Lower leg skin (tissue), 4 donors: ENCODE results near the gene FAP. TPM values are rescaled to one million over a fixed set of nuclear protein-coding genes. Genes with fewer than 3 reads are reported as not detected.
A peak's percentile ranks its signal among the peaks of the same experiment; 100 is the strongest.

Experiments used
- DNase-seq, 2 donors: peaks; one replicate each; pipeline ENCODE4 v3.0.0-alpha.2; 2019; ENCODE audit warnings: low spot score in 2 of 2
- H3K4me3 ChIP-seq: fragments of 200-600 bp; sonication (generic); 2 replicates; pipeline ENCODE4 v1.5.1; 2017; ENCODE audit warnings: mild to moderate bottlenecking, low read depth; ENCODE audit not compliant: poor library complexity, severe bottlenecking
- POLR2A ChIP-seq, 2 donors: fragments of 450-650 bp; IDR thresholded peaks; one replicate each; pipeline ENCODE4 v1.6.1; 2016 to 2017; ENCODE audit warnings: antibody characterized with exemption in 2 of 2, mild to moderate bottlenecking in 1 of 2, moderate library complexity in 1 of 2
- WGBS, 2 donors: methylation state at CpG; one replicate each; pipeline ENCODE4 v1.1.5; 2018; 5-methylcytosine and 5-hydroxymethylcytosine counted together
- intact Hi-C: fragments of 100-400 bp; cut with DNase I; formaldehyde crosslinking; loops from one replicate; pipeline ENCODE4 v1.15.0; 2023; ENCODE audit warnings: low total_unique reads
- total RNA-seq, 4 donors: library from RNA; depleted of rRNA; stranded (reverse); fragments of >200 nt; gene quantifications; one replicate each; pipeline ENCODE4 v1.1.0, GENCODE V29; 2016
- TF ChIP-seq, protein P1 (sequence below), 3 donors: fragments of 450-650 bp; IDR thresholded peaks; one replicate each; pipeline ENCODE4 v1.5.1; 2016; ENCODE audit warnings: antibody characterized with exemption in 3 of 3, mild to moderate bottlenecking in 3 of 3, moderate library complexity in 2 of 3

Gene FAP, protein sequence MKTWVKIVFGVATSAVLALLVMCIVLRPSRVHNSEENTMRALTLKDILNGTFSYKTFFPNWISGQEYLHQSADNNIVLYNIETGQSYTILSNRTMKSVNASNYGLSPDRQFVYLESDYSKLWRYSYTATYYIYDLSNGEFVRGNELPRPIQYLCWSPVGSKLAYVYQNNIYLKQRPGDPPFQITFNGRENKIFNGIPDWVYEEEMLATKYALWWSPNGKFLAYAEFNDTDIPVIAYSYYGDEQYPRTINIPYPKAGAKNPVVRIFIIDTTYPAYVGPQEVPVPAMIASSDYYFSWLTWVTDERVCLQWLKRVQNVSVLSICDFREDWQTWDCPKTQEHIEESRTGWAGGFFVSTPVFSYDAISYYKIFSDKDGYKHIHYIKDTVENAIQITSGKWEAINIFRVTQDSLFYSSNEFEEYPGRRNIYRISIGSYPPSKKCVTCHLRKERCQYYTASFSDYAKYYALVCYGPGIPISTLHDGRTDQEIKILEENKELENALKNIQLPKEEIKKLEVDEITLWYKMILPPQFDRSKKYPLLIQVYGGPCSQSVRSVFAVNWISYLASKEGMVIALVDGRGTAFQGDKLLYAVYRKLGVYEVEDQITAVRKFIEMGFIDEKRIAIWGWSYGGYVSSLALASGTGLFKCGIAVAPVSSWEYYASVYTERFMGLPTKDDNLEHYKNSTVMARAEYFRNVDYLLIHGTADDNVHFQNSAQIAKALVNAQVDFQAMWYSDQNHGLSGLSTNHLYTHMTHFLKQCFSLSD
- 1 to 10 TPM; 1.7 to 8.7 (median 2.5) TPM for total RNA-seq

DNA sequence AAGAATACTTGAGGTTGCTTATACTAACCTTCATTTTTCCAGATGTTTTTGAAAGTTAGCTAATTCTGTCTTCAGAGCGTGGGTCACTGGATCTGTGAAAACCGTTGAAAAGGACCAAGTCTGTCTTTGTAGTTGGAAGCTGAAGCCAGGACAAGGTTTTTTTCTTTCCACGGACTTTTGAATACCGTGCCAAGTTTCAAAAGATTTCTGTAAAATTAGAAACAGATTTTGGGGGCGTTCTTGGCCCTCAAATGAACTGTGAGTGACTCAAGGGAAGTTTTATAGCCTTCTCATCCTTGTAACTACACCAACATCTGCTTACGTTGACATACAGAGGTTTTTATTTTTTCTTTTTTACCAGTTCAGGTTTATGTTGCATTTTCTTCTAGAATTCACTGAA is at the start of gene FAP:
FAP (minus strand) TSS at position 152 of the 400 bp plus-strand sequence; CDS start at position 34, 118 bp downstream.
- intact Hi-C loops: no loop called here
- WGBS, 2 donors: 33 to 35% methylated on average over 6 of the region's 6 CpGs
- no peak within 1 kb of the TSS for H3K4me3 ChIP-seq
- TF ChIP-seq, protein P1, sequence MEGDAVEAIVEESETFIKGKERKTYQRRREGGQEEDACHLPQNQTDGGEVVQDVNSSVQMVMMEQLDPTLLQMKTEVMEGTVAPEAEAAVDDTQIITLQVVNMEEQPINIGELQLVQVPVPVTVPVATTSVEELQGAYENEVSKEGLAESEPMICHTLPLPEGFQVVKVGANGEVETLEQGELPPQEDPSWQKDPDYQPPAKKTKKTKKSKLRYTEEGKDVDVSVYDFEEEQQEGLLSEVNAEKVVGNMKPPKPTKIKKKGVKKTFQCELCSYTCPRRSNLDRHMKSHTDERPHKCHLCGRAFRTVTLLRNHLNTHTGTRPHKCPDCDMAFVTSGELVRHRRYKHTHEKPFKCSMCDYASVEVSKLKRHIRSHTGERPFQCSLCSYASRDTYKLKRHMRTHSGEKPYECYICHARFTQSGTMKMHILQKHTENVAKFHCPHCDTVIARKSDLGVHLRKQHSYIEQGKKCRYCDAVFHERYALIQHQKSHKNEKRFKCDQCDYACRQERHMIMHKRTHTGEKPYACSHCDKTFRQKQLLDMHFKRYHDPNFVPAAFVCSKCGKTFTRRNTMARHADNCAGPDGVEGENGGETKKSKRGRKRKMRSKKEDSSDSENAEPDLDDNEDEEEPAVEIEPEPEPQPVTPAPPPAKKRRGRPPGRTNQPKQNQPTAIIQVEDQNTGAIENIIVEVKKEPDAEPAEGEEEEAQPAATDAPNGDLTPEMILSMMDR (IDR thresholded peaks at IDR 0.05): no peak
- TF ChIP-seq POLR2A (IDR thresholded peaks at IDR 0.05): no peak
- peak in 1 of 2 donors; percentile 40 for DNase-seq

DNA sequence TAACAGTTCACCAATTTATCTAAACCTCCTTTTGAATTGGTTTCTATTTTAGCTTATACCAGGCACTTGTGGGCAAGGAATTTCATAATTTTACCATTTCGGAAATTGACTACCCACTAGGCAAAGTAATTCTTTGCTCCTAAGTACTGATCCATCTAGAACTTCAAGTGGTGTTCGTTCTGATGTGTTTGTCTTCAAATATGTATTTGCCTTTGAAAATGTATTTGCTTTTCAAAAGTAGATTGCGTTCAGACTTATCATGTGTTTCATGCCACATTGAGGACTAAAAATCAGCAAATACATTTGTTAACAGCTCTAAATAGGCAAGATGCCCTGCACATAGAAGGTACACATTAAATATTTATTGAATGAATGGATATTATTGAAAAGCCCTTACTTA is 48.5 kb upstream of the FAP start:
- DNase-seq: no peak
- H3K4me3 ChIP-seq: no peak overlapping the region
- WGBS, 2 donors: 96 to 98% methylated on average over 3 of the region's 3 CpGs
- TF ChIP-seq, protein P1 (IDR thresholded peaks at IDR 0.05): no peak
- TF ChIP-seq POLR2A (IDR thresholded peaks at IDR 0.05): no peak
- intact Hi-C loops: no loop called here

DNA sequence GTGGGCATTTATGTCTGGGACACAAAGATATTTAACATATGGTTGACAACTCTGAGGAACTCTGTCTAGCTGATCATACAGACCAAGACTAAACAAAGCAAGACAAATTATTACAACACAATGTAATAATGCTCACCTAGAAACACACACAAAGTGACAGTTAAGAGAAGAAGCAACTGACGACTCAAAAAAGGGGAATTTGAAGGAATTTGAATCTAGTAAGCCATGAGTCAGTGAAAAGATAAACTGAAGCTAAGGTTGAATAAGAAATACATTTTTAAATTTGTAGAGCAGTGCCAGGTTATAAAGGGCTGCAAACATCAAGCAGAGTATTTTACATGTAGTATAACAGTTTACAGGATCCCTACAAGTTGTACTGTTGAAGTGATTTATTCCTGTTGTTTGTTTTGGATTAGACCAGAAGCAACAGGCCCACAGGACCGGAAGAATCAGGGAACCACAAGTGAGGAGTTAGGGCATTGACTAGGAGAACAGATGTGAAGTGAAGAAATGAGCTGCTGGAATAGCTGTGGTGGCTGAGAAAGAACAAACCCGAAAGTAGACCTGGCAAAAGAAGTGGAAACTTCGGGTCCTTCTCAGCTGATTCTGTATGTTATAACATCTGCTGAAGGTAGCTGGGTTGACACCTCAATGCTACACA is 39.6 kb upstream of the FAP start:
- no peak for DNase-seq
- 68 to 75% methylated on average over 4 of the region's 4 CpGs for WGBS, 2 donors
- no peak overlapping the region for H3K4me3 ChIP-seq
- intact Hi-C loops: no loop called here
- TF ChIP-seq, protein P1 (IDR thresholded peaks at IDR 0.05): no peak
- TF ChIP-seq POLR2A (IDR thresholded peaks at IDR 0.05): no peak

DNA sequence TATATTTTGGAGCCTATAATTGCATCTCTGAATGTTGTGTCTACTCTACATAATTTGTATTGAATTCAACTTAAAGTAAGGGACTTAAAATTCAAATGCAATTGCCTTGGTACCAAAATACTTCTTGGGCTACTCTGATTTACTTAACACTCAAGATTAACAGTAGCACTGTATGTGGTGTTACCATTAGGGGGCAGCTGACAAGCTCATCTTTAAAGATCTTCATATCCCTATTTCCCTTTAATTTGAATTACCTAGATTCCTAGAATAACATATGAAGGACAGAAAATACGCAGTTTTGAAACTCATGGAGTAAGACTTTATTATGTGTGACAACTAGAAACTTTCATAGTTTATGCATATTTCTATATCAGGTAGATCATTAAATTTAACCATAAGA is 37.4 kb upstream of the FAP start:
- intact Hi-C loops: no loop called here
- no peak for DNase-seq
- WGBS, 2 donors: 96% methylated on average over 1 of the region's 1 CpG
- H3K4me3 ChIP-seq: no peak overlapping the region
- TF ChIP-seq, protein P1 (IDR thresholded peaks at IDR 0.05): no peak
- no peak for TF ChIP-seq POLR2A (IDR thresholded peaks at IDR 0.05)

DNA sequence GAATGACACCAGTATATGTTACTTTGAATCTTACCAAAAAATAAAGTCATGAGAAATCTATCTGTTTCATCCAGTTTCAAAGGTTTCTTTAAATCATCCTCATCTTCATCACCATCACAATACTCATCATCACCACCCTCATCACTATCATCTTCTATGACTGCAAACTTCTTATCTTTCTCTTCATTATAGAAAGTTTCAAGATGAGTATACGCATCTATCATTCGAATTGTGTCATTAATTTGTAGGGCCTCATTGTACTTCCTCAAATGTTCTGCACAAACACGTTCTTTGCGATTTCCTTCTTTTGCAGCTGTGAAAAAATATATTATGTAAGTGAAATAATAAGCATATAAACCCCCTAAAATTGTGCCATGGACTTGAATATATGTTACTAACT is 34.1 kb upstream of the FAP start:
- 83 to 85% methylated on average over 4 of the region's 4 CpGs for WGBS, 2 donors
- no peak overlapping the region for H3K4me3 ChIP-seq
- intact Hi-C loops: no loop called here
- TF ChIP-seq, protein P1 (IDR thresholded peaks at IDR 0.05): no peak
- no peak for TF ChIP-seq POLR2A (IDR thresholded peaks at IDR 0.05)
- no peak for DNase-seq
